GM19438 (cell line): Measurements from ENCODE around the gene STX16.

Experiments
- ATAC-seq: cut with Tn5 transposase; IDR thresholded peaks from one replicate; pipeline ENCODE4 v1.9.1; 2021; ENCODE audit warnings: low read depth; ENCODE audit not compliant: unreplicated experiment

STX16 gene

DNA sequence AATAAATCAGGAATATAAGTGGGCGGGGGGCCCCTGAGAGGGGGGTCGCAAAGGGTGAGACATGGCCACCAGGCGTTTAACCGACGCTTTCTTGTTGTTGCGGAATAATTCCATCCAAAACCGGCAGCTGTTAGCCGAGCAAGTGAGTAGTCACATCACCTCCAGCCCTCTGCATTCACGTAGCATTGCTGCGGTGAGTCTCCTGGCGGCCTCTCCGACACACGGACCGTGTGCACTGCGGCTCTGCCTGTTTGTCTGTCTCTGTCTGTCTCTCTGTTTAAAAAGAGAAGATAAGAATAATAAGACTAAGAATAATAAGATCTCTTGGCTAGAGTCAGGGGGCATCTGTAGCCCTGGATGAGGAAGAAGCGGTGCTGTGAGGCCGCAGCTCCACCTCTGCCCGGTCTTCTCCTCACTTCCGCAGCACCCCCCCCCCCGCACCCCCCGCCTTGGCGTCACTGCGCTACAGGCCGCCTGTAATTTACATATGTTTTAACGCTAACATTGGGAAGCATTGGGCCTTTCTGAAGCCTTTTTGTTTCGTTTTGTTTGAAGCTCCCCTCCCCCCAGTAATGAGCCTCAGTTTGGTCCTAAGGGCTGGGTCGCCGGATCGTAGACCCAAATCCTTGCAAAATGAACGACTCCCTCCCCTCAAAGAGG lies 993 bp downstream of the STX16 start:
- ATAC-seq, result peak; percentile 46

DNA sequence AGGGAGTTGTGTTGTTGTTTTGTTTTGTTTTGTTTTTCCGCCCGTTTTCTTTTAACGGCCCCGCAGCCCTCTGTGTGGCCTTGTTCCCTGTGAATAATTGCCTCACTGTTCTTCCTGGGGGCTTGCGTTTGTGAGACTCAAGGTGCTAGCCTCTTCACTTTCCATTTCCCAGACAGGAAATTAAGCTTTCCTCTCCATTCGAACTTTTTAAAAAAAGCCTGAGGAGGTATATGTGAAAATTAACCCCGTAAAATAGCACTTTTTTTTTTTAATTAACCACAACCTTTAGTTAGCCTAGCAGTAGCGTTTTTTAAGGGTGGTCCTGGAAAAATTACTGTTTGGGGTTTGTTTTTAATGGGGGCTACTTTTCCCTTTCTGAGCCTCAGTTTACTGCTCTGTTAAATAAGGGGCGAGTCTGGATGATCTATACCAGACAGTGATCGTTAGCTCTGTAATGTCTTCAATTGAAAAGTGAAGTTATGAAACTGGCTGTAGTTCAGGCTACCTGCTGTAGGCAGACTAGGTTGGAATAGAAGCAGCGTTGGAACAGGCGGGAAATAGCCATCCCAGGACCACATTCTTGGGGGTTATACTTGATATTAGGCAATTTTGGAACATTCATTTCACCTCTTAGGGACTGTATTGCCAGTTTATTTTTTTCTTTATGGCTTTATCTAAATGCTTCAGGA lies 1.7 kb downstream of the STX16 start:
- no peak for ATAC-seq

DNA sequence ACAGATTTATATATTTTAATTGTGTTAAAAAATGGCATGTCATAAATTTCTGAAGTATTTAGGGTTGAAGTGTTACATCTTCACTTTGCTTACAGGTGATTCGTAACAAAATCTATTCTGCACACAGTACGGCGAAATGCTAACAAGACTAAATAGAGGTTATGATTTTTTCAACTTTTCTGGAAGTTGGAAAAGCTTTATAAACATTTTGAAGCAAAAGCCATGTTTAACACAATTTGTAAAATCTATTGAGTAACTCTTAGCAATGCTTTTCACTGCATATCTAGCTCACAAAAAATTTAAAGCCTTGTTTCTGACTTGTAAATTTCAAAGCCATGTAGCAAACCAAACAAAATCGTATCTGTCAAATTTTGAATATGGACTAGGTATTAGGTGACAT lies 3.3 kb downstream of the STX16 start:
- ATAC-seq, result no peak

DNA sequence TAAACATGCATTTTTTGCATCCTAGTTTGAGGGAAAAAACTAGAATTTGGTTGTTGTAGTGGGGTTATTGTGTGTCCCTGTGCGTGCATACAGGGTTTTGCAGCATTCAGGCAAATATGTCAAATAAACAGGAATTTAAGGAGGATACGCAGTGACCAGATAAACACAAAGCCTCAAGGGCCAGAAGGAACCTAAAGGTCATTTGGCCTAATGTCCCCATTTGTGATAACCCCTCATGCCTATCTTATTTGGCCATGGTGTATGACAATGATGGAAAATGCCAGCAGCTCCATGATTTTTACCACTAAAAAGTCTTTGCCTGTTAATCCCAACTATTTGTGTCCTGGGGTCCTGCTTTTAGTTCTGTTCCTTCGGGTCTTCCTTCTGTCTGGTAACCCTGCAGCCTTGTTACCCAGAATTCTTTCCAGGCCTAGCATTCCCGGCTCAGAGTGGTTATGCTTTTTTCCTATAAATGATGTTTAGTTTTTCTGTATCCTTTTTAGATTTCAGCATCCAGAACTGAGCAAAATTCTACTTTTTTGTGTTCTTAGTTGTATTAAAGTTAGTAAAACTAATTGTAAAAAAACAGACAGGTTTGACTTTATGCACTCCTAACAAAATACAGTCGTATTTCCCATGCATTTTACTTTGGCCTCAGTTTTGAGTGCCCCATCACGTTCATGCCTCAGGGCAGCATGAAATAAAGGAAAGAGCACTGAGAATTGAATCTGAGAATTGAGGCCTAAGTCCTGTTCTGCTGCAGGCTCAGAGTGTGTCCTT lies 4.4 kb downstream of the STX16 start:
- no peak for ATAC-seq

DNA sequence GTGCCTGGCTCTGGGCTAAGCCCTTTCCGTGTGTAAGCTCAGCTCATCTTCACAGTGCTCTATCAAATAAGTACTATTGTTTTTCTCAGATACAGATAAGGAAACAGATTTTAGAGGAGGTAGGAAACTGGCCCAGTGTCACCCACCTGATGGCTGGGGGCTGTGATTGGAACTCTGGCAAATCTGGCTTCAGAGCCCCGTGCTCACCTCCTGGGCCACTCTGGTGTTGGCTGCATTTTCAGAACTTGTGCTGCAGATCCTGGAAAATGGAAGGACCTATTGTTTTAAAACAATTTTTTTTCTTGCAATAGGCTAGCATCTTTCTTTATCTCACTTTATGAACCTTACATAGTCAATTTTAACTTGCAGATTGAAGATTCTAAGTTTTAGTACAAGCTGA lies 5.7 kb downstream of the STX16 start:
- no peak for ATAC-seq

GRCh38 chr20:58657262-58657661 lies 6.2 kb downstream of the STX16 start:
- no peak for ATAC-seq

DNA sequence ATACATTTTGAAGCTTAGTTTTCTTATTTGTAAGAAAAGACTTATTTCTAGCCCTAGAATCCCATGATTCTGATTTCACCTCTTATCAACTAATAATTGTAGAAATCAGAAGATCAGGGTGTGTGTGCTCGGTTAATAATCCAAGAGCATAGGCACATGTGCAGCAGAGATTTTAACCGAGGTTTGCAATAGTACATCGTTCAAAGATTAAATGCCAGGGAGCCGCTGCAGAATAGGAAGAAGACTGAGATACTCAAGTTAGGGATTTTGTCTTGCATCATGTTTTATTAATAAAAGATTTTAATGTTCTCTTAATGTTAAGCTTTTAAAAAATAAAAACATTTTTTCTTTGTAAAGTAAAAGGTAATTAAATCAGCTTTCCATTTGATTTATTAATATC lies 6.9 kb downstream of the STX16 start:
- ATAC-seq, result no peak

- no peak for ATAC-seq
Measured at GRCh38 chr20:58658760-58659159, 7.7 kb downstream of the STX16 start.

GRCh38 chr20:58659841-58660240 lies 8.8 kb downstream of the STX16 start:
- ATAC-seq, result no peak

GRCh38 chr20:58660855-58661597 lies 9.9 kb downstream of the STX16 start:
- ATAC-seq, result no peak

- ATAC-seq, result no peak
Measured at GRCh38 chr20:58661598-58662473, 10.8 kb downstream of the STX16 start.

GRCh38 chr20:58664331-58664730 lies 13.2 kb downstream of the STX16 start:
- no peak for ATAC-seq

- ATAC-seq, result no peak
Measured at GRCh38 chr20:58664883-58665282, 13.8 kb downstream of the STX16 start.

- ATAC-seq, result no peak
Measured at GRCh38 chr20:58665606-58666005, 14.5 kb downstream of the STX16 start.

GRCh38 chr20:58666702-58667101 lies 15.6 kb downstream of the STX16 start:
- ATAC-seq, result no peak

DNA sequence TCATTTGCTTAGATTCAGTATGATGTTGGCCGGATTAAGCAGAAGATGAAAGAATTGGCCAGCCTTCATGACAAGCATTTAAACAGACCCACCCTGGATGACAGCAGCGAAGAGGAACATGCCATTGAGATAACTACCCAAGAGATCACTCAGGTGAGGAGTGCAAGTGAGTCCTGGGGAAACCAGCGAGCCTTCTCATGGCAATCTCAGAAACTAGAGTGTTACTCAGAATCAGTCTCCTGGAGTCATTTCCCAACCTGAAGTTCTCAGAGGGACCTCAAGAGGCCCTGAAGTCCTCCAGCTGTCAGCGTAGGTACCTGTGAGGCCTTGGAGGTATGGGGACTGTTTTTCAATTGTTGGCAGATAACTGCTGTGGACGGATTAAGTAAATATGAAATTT lies 16.9 kb downstream of the STX16 start:
- no peak for ATAC-seq

DNA sequence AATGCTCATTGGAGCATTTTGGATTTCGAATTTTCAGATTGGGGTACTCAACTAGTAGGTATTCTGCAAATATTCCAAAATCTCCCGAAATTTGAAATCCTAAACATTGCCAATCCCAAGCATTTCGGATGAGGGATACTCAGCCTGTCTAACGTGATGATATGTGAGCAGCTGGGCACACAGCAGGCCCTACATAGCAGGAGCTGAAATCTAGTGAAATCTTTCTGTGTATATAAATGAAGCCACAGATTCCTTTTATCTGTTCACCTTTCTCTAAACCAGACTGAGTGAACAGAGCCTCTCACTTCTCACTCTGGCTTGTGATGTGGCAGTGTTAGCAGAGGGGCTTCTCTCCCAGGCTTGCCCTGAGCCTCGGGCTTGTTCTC lies 17.8 kb downstream of the STX16 start:
- no peak for ATAC-seq

DNA sequence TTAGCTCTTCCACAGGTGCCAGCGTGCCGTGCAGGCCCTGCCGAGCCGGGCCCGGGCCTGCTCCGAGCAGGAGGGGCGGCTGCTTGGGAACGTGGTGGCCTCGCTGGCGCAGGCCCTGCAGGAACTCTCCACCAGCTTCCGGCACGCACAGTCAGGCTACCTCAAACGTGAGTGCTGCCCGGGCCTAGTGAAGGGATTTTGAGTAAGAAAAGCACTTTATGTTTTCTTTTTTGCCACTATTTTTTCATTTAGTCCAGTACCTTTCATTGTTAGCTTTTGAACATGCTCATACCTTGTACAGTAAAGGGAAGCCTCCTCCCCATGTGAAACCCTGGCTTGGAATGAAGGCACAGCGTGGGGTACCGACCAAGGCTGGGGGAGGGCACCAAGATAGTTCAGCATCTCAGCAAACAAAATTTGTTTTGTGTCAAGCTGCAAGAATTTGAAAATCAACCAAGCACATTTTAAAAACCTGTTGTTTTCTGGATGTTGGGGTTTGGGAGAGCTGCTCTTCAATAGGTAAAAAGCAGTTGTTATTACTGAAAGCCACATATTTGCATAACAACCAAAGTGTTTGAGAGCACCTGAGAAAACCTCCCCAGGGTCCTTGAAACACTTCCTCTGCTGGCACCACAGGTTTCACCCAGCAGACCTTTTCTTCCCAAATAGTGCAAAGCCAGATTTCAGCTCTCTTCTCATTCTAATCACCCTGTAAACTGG lies 18.4 kb downstream of the STX16 start:
- no peak for ATAC-seq

GRCh38 chr20:58670102-58670501 lies 19.0 kb downstream of the STX16 start:
- ATAC-seq, result no peak
